Measurements from ENCODE around the gene PAEP.

DNA sequence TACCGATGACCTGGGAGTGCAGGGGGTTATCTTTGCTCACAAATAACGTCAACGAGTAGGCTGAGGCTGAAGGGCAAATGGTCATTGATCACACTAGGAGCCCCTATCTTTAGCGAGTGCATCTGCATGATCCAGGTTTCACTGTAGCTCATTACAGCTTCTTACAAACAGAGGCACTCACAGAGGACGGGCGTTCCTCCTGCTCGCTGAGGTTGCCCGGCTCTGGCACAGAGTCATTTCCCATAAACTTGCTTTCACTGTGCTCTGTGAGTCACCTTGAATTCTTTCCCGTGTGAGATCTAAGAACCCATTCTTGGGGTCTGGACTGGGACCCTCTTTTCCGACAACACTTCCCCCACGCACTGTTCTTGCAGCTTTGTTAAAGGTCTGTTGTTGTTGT, 1.9 kb upstream of the PAEP start:
- TF ChIP-seq POLR2A (IDR thresholded peaks at IDR 0.05) (no peak), CTCF (IDR thresholded peaks at IDR 0.05) (no peak)

Measured in breast epithelium (tissue), 3 donors.